GM19324 (cell line): ENCODE data around the gene PTTG1IP.

Experiments
- ATAC-seq: cut with Tn5 transposase; IDR thresholded peaks from one replicate; pipeline ENCODE4 v1.9.1; 2021; ENCODE audit warnings: mild to moderate bottlenecking, moderate library complexity; ENCODE audit not compliant: unreplicated experiment, low FRiP score

Gene PTTG1IP

DNA sequence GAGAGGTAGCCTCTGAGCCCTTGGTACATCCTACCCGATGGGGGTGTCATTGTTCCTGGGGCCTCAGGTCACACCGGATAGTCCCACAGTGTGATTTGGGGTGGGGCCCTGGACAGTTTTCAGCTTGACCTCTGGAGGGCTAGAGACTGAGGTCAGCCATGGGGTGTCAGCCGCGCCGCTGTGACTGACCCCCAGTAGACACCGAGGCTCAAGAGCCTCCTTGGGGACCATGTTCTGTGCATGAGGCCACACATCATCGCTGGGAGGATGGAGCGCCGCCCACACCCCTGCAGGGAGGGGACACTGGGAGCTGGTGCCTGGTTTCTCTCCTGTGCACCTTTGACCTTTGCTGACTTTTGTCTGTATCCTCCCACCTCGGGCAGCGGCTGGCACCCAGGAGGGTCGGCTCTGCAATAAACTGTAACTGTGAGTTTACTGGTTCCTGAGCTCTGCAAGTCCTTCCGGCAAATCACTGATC is 24.6 kb upstream of the PTTG1IP start:
- no peak for ATAC-seq

DNA sequence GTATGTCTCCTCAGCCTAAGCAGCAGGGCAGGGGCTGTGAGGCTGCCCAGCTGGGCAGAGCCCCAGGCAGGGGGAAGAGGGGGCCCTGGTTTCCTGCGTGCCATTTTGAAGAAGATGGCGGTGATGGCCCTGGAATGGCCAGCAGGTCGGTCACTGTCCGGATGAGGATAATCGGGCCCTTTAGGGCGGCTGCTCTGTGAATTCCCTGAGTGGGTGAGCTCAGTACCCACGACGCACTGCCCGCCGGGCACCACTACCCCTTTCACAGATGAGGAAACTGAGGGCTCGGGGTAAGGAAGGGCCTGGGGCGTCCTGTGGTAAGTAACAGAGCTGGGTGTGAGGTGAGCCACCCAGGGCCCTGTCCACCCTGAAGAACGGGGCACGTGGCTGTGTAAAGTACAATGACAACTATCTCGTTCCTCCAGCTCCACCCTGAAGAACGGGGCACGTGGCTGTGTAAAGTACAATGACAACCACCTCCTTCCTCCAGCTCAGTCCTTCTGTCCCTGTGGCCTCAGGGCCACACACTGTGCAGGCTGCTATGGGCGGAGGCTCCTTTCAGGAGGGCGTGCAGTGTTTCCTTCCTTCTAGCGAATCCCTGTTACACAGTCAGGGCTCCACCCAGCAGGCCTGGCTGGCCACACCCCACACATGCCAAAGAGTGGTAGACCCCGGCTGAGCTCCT is 24.0 kb upstream of the PTTG1IP start:
- ATAC-seq: no peak

DNA sequence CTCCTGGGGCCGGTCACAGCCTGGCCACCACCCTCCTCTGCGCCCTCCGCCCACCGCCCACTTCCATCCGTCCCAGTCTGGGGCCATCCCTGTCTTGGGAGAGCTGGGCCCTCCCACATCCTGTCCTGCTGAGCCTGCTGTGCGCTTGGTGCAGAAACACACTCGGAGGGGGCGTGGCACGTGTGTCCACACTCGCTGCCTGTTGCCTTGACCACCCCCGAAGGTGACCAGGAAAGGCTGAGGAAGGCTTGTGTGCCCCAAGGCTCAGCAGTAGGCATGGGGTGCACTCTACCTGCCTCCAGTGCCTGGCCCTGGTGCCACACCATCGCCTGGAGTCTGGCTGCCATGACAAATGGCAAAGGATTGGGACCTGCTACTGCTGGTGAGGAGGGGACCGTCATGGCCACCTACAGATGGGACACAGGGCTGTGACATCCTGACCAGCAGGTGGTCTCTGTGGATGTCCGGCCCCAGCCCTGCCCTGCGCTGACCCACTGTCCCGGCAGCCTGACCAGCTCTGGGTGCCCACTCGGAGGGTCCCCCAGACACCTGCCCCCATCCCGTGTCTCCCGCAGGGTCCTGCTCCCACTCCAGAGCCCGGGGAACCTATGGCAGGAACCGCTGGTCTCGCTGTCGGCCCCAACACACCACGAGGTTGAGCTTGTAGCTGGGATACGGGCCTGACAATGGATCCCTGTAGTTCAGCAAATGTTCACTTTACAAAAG is 23.2 kb upstream of the PTTG1IP start:
- no peak for ATAC-seq

DNA sequence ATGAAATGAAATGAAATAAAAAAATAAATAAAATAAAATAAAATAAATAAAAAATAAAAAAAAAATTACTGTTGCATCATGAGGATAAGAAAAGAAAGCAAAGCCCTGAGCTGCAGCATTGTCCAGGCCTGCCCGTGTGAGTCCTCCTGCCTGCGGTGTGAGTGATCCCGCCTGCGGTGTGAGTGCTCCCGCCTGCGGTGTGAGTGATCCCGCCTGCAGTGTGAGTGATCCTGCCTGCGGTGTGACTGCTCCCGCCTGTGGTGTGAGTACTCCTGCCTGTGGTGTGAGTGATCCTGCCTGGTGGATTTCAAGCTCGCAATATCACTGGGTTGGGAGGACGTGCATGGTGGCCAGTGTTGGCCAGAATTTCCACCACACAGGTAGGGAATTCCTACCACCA is 22.4 kb upstream of the PTTG1IP start:
- ATAC-seq: no peak

DNA sequence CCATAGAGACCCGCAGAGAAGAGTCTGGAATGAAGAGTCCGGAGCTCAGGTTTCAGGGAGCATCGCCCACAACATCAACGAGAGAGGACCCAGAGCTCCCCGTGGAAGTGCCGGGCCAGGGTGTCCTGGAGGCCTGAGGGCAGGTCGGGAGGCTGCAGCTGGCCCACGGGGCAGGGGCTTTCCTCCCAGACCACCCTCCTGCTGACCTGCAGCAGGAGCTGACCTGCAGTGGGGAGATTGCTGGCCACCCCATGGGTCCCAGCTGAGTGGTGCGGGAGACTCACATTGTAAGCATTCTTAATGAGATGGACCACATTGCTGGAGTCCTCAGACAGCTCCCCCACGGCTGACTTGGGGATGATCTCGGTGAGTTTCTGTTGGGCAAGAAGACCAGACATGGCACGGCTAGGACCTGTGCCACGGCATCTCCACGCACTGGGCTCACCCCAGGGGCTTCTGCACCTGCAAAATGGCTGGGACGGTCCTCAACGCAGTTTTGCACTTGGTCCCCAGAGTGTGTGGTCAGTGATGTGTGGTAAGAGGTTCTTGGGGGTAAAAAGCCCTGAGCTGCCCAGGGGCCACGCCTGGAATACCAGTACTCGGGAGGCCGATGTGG is 21.3 kb upstream of the PTTG1IP start:
- no peak for ATAC-seq

DNA sequence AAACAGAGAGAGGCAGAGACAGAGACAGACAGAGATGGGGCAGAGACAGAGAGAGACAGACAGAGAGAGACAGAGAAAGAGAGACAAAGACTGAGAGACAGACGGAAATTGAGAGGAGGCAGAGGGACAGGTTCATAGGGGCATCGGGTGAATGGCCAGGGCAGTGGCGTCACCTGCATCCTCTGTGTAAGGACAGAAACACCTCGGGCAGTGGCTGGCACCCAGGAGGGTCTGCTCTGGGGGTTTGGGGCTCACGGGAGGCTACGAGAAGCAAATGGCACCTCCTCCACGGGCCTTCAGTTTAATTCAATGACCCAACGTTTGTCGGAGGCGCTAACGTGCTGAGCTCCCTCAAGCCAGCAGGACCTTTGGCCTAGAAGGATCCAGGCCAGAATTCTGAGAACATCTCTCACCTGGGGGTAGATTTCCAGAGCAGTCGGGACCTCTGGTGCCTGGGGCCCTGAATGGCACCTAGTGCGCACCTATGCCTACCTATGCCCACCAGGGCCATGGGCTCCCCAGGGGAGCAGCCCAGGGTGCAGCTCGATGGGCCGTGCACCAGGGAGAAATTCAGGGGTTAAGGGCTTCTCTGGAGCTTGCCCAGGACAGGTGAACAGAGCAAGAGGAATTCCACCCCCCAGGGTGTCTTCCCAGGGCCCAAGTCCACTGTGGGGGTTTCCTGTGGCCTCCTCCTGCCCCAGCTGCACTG is 20.6 kb upstream of the PTTG1IP start:
- ATAC-seq: no peak

DNA sequence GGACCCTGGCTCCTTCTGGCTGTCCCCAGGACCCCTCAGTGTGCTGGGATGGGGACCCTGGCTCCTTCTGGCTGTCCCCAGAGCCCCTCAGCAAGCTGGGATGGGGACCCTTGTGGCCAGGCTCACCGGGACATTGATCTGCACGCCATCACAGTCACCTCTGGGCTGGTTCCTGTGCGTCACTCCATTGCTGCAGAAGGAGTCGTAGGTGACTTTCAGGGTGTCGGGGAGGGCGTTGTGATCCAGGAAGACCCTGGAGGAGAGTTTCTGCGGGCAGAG is 19.7 kb upstream of the PTTG1IP start:
- no peak for ATAC-seq

DNA sequence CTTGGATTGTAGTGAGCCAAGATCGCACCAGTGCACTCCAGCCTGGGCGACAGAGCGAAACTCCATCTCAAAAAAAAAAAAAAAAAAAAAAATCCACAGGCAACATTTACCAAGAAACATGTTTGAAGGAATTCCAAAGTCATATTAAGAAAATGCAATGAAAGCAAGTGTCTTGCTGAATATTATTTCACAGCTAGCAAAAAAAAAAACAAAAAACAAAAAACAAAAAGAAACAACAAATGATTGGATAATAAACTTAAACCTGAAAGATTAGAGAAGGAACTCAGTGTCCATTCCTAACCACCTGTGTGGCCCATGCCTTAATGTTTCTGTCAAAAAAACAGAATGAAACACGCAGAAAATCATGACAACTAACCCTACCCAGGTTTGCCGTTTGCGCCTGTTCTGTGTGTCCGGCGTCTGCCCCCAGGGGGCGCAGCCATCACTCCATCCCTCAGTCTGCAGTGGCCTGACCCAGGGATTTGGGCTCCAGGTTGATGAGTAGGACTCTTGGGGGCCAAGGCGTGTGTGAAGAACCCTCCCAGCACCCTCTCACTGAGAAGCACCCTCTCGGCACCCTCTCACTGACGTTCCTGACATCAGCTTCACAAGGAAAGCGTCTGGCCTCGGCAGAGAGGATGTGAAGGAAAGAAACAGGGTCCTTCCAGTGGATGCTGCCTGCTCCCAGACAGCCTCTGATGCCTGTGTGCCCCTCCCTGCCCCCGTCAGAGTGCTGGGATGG is 19.2 kb upstream of the PTTG1IP start:
- ATAC-seq: no peak

DNA sequence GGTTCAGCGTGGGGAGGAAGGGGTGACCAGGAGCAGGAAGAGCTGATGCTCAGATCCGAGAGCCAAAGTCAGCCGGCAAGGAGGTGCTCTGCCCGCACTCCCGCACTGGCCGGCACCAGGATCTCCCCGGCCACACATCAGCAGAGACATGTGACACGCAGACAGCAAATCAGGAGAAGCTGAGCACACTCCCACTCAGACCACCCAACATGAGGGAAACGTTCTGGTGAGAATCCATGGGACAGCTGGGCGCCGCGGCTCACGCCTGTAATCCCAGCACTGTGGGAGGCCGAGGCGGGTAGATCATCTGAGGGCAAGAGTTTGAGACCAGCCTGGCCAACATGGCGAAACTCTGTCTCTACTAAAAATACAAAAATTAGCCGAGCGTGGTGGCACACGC is 18.6 kb upstream of the PTTG1IP start:
- no peak for ATAC-seq

DNA sequence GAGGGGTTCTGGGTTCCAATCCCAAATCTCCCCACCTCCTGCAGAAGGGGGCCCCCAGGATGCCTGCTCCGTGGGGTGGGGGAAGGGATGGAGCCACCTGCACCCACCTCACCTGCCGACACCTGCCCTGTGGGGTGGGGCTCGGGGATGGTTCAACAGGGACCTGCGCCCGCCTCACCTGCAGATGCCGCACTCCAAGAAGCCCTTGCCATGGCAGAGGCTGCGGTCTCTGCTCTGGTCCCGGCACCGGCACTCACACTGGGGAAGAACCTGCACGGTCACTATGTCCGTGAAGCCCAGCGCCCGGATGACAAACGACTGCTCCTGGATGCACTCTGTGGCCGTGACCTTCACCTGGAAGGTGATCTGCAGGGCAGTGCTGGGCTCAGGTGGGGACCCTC is 18.1 kb upstream of the PTTG1IP start:
- no peak for ATAC-seq

DNA sequence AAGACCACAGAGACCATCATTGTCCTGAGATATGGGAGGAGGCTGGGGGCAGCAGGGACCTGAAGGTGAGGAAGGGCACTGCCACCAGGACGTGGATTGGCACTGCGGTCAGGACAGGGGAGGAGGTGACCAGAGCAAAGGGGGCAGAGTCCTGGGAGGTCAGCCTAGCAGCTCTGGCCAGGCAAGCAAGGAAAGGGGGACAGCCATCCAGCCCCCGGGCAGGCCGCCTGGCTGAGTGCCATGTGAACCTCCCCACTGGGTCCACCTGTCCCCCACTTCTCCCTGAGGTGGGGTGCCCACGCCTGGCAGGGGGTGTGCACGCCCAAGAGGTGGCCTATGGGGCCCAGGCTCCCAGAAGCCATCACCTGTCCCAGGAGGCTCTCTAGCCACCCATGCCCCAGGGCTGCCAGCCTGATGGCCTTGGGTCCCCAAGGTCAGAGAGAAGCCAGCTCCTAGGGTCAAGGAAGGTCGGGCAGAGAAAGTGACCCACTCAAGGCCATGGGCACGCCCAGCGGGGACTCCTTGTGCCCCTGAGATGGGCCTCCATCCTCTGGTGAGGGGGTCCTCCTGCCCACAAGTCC is 17.6 kb upstream of the PTTG1IP start:
- ATAC-seq: no peak

DNA sequence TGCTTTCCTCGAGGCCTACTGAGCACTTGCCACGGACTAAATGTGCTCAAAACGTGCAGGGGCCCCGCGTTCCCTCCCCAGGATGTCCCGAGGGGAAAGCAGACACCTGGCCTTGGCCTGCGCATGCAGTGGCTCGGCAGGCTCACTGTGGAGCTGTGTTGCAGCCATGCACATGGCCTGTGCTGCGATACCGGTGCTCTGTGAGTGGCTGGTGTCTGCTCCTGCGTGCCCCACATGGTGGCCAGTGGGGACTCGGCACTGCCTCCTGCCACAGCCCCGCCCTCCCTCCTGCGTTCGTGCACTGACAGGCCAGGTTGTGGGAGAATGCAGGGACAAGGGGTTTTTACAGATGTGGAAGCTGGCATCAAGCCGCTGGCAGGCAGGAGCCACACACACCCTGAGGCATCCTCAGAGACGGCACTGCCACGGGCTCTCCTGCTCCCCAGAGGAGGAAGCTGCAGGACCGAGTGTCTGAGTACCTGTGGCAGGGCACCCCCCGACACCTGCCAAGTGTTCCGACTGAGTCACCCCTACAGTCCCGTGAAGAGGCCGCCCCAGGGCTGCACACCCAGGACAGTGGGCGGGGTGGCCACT is 16.9 kb upstream of the PTTG1IP start:
- no peak for ATAC-seq

DNA sequence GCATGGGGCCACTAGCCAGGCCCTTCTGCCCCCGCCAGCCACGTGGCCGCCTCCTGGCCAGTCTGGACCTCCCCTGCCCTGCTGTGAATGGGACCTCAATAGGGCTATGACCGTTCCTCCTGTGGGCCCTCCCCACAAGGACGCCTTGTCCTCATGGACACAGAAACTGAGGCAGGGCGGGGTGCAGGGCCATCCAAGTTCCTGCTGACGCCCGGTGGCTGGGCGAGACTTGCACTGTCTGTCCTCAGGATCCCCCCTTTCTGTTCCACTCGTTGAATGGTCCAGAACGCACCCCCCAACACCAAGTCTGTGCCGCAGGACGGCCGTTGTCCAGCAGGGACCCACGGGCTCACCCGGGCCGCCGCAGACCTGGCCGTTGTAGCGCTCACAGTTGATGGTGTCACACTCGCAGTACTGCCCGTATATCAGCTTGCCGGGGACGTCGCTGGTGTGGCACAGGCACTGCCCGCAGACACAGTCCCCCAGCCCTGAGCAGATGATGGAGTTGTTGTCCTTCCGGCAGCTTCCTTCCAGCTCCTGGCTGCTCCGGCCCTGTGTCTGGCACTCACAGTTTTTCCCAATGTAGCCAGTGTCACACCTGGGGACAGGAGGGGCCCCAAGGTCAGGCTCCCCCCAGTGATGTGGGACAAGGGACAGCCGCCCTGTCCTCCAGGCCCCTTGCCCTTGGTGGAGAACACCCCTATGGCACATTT is 16.3 kb upstream of the PTTG1IP start:
- no peak for ATAC-seq

DNA sequence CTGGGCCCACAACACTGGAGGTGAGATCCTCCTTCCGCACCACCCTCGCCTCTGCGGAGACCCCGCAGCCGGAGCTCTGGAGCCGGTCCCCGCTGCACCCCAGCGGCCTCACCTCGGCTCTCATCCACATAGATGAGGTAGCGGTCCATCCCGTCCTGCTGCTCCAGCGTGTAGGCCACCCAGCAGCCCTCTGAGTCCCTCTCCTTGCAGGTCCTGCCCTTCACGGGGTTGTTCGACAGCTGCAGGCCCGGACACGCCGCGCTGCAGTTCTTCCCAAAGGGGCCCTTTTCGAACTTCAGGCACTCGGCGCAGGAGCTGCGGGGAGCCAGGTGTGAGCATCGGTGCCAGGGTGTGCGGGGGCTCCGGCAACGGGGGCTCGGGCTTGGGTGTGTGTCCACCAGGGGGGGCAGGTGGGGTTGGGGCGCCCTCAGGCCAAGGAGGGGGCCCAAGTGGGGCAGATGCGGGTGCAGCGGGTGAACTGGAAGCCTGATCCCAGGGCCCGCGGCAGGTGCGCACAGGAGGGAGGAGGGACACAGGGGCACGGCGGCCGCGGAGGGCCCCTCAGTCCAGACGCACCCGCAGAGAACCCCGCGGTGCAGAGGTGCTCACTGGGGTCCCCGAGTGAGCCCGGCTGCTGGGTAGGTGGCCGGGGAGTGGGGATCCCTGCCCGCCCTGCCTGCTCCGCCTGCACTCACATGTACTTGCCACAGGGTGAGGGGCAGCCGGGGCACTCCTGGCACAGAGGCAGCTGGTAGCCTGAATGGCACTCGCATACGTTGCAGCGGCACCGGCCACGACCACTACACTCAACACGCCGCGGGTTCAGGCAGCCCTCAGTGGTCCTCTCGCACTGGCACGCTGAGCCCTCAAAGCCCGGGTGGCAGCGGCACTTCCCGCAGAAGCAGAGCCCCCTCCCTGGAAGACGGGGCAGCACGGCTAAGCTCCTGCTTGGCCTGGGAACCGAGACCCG is 15.4 kb upstream of the PTTG1IP start:
- no peak for ATAC-seq

DNA sequence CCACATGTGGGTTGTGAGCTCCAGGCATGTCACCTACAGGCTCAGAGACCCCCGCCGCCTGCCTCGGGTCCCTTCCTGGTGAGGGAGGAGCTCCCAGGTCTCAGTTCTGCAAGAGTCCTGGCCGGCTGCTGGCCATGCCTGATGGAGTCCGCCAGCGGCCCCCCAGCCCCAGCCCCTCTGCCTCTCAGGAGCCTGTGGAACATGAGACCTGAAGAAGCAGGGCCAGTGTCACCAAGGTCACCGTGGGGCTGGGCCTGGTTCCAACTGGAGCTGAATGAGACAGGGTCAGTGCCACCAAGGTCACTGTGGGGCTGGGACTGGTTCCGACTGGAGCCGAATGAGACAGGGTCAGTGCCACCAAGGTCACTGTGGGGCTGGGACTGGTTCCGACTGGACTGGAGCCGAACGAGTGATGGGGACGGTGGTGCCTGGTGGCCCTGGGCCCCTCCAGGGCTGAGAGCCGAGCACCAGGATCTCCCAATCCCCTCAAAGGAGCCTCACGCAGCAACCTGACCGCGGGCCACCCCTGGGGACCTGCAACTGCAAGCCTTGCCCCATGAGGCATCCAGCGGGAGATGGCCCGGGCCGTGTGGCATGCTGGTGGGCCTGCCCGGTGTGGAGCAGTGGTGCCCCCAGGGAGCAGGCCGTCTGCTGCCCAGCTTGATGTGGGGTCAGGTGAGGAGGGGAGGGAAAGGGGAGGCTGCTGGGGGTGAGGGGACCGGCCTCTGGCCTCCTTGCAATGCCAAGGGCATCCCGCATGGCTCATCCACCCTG is 14.5 kb upstream of the PTTG1IP start:
- ATAC-seq: no peak

DNA sequence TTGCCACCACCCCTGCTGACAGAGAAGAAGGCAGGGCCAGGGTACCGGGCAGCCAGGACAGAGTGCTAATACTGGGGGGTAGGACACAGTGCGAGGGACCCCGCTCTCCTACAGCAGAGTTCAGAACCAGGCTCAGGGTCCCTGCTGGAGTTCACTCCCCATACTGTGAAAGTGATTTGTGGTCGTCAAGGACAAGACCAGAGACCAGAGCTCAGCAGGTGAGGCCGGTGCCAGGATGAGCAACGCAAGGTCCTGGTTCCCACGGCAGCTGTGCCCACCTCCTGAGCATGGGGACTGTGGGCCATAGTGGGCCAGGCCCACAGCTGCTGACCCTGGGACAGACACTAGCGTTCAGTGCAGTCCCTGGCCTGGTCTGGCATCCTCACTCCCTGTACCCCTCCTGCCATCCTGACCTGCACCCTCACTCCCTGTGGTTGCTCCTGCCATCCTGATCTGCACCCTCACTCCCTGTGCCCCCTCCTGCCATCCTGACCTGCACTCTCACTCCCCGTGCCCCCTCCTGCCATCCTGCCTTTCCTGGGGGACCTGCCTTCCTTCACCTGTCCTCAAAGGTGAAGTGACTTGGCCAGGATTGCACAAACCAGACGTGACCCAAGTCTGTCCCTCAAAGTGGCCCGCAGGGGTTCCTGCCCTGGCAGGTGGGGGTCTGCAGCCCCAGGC is 13.8 kb upstream of the PTTG1IP start:
- ATAC-seq: no peak
